PC-9 (cell line): Measurements from ENCODE around the gene METAP2. TPM values are rescaled to one million over a fixed set of nuclear protein-coding genes. Genes with fewer than 3 reads are reported as not detected.

ENCODE experiments used
- BruUV-seq: library from RNA; stranded (reverse); fragments of 400-500 nt; replicated peaks from 2 replicates; lab custom pipeline; 2021; lab: Mats Ljungman, UMichigan
- CTCF ChIA-PET: fragments of 300-600 bp; sonication (Branson Sonifier 250); formaldehyde crosslinking; loops from one replicate; lab custom pipeline; 2022; ENCODE audit warnings: antibody characterized with exemption; lab: Charles Lee
- POLR2A ChIA-PET: fragments of 300-600 bp; sonication (Branson Sonifier 250); formaldehyde crosslinking; loops from one replicate; lab custom pipeline; 2022; ENCODE audit warnings: antibody characterized with exemption; ENCODE audit not compliant: unreplicated experiment; lab: Charles Lee
- DNase-seq, 2 experiments: peaks; one replicate each; pipeline versions ENCODE4 v3.0.0 to v3.0.0-alpha.2; 2015 to 2022; ENCODE audit warnings: mixed read lengths in 1 of 2
- H2AFZ ChIP-seq: fragments of 200-600 bp; sonication (generic); 2 replicates; pipeline ENCODE4 v1.8.1; 2017; ENCODE audit warnings: antibody characterized with exemption
- H3F3A ChIP-seq: fragments of 200-600 bp; sonication (generic); 2 replicates; pipeline ENCODE4 v1.8.1; 2017; ENCODE audit warnings: antibody characterized with exemption, mild to moderate bottlenecking, low read depth; ENCODE audit not compliant: insufficient read depth
- H3K27ac ChIP-seq: fragments of 200-600 bp; sonication (generic); 2 replicates; pipeline ENCODE4 v1.6.1; 2016; ENCODE audit warnings: mixed run types
- H3K27me3 ChIP-seq: fragments of 200-600 bp; sonication (generic); 2 replicates; pipeline ENCODE4 v1.6.1; 2016; ENCODE audit warnings: low read depth, mixed run types; ENCODE audit not compliant: insufficient read depth
- H3K36me3 ChIP-seq: fragments of 200-600 bp; sonication (generic); 2 replicates; pipeline ENCODE4 v1.6.1; 2016; ENCODE audit warnings: low read depth, mixed run types
- H3K4me1 ChIP-seq: fragments of 200-600 bp; sonication (generic); replicated peaks from 2 replicates; pipeline ENCODE4 v1.6.1; 2016; ENCODE audit warnings: mixed run types; ENCODE audit not compliant: insufficient read depth
- H3K4me2 ChIP-seq: fragments of 200-600 bp; sonication (generic); 2 replicates; pipeline ENCODE4 v1.6.1; 2017; ENCODE audit warnings: mixed run types
- H3K4me3 ChIP-seq: fragments of 200-600 bp; sonication (generic); 2 replicates; pipeline ENCODE4 v1.6.1; 2016; ENCODE audit warnings: mixed run types
- H3K79me2 ChIP-seq: fragments of 200-600 bp; sonication (generic); 2 replicates; pipeline ENCODE4 v1.6.1; 2017; ENCODE audit warnings: low read depth, mixed run types
- H3K9me2 ChIP-seq: fragments of 200-600 bp; sonication (generic); 2 replicates; pipeline ENCODE4 v1.8.1; 2017; ENCODE audit warnings: mild to moderate bottlenecking; ENCODE audit not compliant: insufficient read depth
- H3K9me3 ChIP-seq: fragments of 200-600 bp; sonication (generic); 2 replicates; pipeline ENCODE4 v1.8.1; 2016; ENCODE audit warnings: low read depth; ENCODE audit not compliant: insufficient read depth
- H4K20me1 ChIP-seq: fragments of 200-600 bp; sonication (generic); 2 replicates; pipeline ENCODE4 v1.8.1; 2017; ENCODE audit not compliant: insufficient read depth
- EZH2 ChIP-seq: fragments of 200-600 bp; sonication (generic); IDR thresholded peaks from 2 replicates; pipeline ENCODE4 v1.8.0; 2017; ENCODE audit warnings: antibody characterized with exemption, low read depth
- intact Hi-C: fragments of 100-400 bp; cut with micrococcal nuclease; formaldehyde crosslinking; loops from one replicate; pipeline ENCODE4 v1.10.0; 2022; ENCODE audit not compliant: unreplicated experiment
- total RNA-seq: library from RNA; stranded (reverse); gene quantifications from 2 replicates; pipeline ENCODE4 v1.2.3, GENCODE V29; 2021
- TF ChIP-seq, protein P1 (sequence below): fragments of 200-600 bp; sonication (generic); conservative IDR thresholded peaks from 2 replicates; pipeline ENCODE4 v1.6.1; 2017; ENCODE audit warnings: mixed run types, antibody characterized with exemption, mild to moderate bottlenecking, moderate library complexity

The METAP2 gene
- total RNA-seq, 1 experiment from 2014 or later, result 93.8 TPM

DNA sequence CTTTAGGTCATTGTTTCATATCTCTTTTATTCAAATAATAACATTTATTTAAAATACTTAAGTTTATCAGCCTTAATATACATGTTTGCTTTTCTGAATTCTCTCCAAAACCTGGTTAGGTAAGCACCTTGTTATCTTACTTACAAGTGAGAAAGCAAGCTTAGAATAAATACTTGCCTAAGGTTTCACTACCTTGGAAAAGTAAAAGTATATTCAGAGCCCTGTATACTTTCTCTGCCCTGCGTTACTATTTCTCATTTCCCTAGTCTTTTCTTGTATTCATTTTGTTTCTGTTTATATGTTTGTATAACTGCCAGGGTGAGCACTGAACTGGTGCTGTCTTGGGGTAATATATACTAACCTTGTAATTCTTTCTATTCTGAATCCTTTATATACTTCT lies 21.5 kb downstream of the METAP2 start:
- Histone ChIP-seq H3F3A (no peaks in the 10 kb centered on the region; the same call in 1 of the 2 replicates), H3K36me3 (peaks cover 38% of the 10 kb centered on the region), H2AFZ (no peak overlapping the region), H3K9me3 (no peaks in the 10 kb centered on the region), H3K9me2 (no peaks in the 10 kb centered on the region), H3K4me2 (no peak overlapping the region), H3K27ac (no peak overlapping the region), H3K4me1 (no peaks in the 10 kb centered on the region), H3K79me2 (peaks cover 7% of the 10 kb centered on the region), H4K20me1 (peaks cover 2% of the 10 kb centered on the region), H3K4me3 (no peak overlapping the region), H3K27me3 (no peaks in the 10 kb centered on the region)
- DNase-seq, result no peak
- BruUV-seq, result no TSS peak
- intact Hi-C loops, result no loop called here
- ChIA-PET POLR2A (no interaction called here), CTCF (interaction anchor here (0.5 kb wide), 1 partner anchor 422 kb away, joined by 27 read pairs; the partner anchor contains the start of gene NR2C1)
- no peak for TF ChIP-seq EZH2
- TF ChIP-seq, protein P1, sequence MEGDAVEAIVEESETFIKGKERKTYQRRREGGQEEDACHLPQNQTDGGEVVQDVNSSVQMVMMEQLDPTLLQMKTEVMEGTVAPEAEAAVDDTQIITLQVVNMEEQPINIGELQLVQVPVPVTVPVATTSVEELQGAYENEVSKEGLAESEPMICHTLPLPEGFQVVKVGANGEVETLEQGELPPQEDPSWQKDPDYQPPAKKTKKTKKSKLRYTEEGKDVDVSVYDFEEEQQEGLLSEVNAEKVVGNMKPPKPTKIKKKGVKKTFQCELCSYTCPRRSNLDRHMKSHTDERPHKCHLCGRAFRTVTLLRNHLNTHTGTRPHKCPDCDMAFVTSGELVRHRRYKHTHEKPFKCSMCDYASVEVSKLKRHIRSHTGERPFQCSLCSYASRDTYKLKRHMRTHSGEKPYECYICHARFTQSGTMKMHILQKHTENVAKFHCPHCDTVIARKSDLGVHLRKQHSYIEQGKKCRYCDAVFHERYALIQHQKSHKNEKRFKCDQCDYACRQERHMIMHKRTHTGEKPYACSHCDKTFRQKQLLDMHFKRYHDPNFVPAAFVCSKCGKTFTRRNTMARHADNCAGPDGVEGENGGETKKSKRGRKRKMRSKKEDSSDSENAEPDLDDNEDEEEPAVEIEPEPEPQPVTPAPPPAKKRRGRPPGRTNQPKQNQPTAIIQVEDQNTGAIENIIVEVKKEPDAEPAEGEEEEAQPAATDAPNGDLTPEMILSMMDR, result no peak

DNA sequence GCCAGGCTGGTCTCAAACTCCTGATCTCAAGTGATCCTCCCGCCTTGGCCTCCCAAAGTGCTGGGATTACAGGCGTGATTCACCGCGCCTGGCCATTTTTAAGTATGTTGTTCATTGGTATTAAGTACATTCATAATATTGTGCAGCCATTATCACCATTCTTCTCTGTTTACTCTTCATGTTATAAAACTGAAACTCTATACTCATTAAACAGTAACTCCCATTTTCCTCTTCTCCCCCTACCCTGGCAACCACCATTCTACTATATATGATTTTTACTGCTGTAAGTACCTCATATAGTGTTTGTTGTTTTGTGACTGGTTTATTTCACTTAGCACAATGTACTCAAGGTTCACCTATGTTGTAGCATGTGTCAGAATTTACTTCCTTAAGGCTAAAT lies 23.1 kb downstream of the METAP2 start:
- no peak for DNase-seq
- H3K4me2 ChIP-seq, result no peak overlapping the region
- no TSS peak for BruUV-seq
- ChIA-PET CTCF (no interaction called here), POLR2A (no interaction called here)
- no peaks in the 10 kb centered on the region for H3K9me3 ChIP-seq
- H3K4me3 ChIP-seq, result no peak overlapping the region
- no peaks in the 10 kb centered on the region for H3K27me3 ChIP-seq
- peaks cover 41% of the 10 kb centered on the region for H3K36me3 ChIP-seq
- no peaks in the 10 kb centered on the region for H3F3A ChIP-seq
- peaks cover 4% of the 10 kb centered on the region; the same call in 1 of the 2 replicates for H3K79me2 ChIP-seq
- intact Hi-C loops, result no loop called here
- H4K20me1 ChIP-seq, result peaks cover 5% of the 10 kb centered on the region
- no peak overlapping the region for H2AFZ ChIP-seq
- H3K27ac ChIP-seq, result no peak overlapping the region
- H3K9me2 ChIP-seq, result no peaks in the 10 kb centered on the region
- no peak for TF ChIP-seq EZH2
- TF ChIP-seq, protein P1, result no peak
- no peaks in the 10 kb centered on the region for H3K4me1 ChIP-seq

DNA sequence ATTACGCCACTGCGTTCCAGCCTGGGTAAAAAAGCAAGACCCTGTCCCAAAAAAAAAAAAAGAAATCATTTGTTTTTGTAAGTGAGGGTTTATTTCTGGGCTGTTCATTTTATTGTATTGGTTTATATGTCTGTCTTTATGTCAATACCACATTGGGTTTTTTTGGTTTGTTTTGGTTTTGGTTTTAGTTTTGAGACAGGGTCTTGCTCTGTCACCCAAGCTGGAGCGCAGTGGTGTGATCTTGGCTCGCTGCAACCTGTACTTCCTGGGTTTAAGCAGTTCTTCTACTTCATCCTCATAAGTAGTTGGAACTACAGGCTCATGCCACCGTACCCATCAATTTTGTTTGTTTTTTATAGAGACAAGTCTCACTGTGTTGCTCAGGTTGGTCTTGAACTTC lies 25.0 kb downstream of the METAP2 start:
- Histone ChIP-seq H3K27ac (no peak overlapping the region), H4K20me1 (peaks cover 5% of the 10 kb centered on the region), H3F3A (no peaks in the 10 kb centered on the region), H3K36me3 (peaks cover 49% of the 10 kb centered on the region), H3K4me1 (no peaks in the 10 kb centered on the region), H3K79me2 (peaks cover 4% of the 10 kb centered on the region; the same call in 1 of the 2 replicates), H3K4me3 (no peak overlapping the region), H3K27me3 (no peaks in the 10 kb centered on the region), H3K4me2 (no peak overlapping the region), H3K9me2 (no peaks in the 10 kb centered on the region), H2AFZ (no peak overlapping the region), H3K9me3 (no peaks in the 10 kb centered on the region)
- TF ChIP-seq EZH2, result no peak
- TF ChIP-seq, protein P1, result no peak
- ChIA-PET CTCF (no interaction called here), POLR2A (no interaction called here)
- no peak for DNase-seq
- intact Hi-C loops, result no loop called here
- BruUV-seq, result no TSS peak
